GM21529 (cell line): ENCODE measurements around the gene RIPOR2.
"Not testable (repeated sequence)": the region's sequence is repeated elsewhere in the genome, so short reads cannot be mapped to it uniquely, and the experiment has no call there.

ENCODE experiments used
- ATAC-seq: cut with Tn5 transposase; IDR thresholded peaks from one replicate; pipeline ENCODE4 v1.9.1; 2021; ENCODE audit not compliant: unreplicated experiment

The RIPOR2 gene

DNA sequence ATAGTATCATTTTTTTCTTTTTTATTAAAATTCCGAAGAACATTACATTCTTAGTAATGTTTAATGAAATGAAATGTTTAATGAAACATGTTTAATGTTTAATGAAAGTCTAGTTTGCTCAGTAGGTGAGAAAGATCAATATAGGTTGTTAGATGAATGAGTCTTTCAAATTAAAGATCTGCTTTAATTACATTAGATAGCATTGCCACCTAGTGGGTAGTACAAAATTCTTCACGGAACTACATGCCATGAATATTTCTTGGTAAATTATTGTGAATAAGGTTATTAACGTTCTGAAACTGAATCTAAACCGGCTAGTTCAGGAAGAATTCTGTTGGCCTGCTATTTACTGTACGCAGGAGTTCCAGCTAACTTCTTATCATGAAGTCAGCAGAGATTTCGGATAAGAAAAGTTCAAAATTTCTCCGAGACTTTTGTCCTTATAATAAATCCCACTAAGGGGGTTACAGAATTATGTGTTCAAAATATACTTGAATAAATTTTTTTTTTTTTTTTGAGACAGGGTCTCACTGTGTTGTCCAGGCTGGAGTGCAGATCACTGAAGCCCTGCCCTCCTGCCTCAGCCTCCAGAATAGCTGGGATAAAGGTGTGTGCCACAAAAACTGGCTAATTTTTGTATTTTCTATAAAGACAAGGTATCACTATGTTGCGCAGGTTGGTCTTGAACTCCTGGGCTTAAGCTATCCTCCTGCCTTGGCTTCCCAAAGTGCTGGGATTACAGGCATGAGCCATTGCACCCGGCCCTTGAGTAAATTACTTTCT, 168.9 kb downstream of the RIPOR2 start:
- no peak for ATAC-seq

DNA sequence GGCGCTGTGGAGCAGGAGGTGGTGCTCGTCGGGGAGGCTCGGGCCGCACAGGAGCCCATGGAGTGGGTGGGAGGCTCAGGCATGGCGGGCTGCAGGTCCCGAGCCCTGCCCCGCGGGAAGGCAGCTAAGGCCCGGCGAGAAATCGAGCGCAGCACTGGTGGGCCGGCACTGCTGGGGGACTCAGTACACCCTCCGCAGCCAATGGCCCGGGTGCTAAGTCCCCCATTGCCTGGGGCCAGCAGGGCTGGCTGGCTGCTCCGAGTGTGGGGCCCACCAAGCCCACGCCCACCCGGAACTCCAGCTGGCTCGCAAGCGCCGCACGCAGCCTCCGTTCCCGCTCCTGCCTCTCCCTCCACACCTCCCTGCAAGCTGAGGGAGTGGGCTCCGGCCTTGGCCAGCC, 169.8 kb downstream of the RIPOR2 start:
- not testable (repeated sequence) for ATAC-seq

DNA sequence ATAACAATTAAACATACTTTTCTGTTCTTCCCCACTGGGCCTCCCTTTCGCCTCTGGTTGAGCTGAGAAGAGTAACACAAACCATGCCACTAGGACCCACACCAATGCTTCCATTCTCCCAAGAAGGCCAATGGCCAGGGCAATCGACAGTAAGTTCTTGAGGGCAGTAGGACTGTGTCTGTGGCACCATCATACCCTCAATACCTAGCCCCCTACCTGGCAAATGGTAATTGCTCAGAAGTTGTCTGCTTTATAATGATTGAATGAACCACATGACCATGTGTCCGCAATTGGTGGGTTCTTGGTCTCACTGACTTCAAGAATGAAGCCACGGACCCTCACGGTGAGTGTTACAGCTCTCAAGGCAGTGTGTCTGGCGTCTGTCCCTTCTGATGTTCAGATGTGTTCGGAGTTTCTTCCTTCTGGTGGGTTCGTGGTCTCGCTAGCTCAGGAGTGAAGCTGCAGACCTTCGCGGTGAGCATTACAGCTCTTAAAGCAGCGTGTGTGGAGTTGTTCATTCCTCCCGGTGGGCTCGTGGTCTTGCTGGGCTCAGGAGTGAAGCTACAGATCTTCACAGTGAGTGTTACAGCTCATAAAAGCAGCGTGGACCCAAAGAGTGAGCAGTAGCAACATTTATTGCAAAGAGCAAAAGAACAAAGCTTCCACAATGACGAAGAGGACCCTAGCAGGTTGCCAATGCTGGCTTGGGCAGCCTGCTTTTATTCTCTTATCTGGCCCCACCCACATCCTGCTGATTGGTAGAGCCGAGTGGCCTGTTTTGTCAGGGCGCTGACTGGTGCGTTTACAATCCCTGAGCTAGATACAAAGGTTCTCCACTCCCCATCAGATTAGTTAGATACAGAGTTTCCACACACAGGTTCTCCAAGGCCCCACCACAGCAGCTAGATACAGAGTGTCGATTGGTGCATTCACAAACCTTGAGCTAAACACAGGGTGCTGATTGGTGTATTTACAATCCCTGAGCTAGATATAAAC, 170.6 kb downstream of the RIPOR2 start:
- ATAC-seq = not testable (repeated sequence)

DNA sequence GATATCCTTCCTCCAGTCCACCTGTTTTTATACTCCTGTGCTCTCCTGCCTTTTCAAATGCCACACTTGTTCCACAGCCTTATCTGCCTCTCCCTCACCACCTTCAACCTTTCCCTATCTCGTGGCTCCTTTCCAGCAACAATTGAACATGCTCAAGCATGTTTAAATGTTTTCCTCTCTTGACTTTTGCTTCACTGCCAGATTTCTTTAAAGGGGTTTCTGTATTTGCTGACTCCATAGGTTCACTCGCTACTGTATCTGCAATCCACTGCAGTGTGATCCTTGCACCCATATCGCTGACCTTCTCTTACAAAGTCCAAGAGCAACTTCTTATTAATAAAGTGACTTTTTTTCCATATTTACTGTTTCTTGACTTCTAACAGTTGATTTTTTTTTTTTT, 172.2 kb downstream of the RIPOR2 start:
- no peak for ATAC-seq

GRCh38 chr6:24761851-24762250, 173.9 kb downstream of the RIPOR2 start:
- ATAC-seq = no peak

GRCh38 chr6:24761193-24761835, 174.4 kb downstream of the RIPOR2 start:
- ATAC-seq = no peak

DNA sequence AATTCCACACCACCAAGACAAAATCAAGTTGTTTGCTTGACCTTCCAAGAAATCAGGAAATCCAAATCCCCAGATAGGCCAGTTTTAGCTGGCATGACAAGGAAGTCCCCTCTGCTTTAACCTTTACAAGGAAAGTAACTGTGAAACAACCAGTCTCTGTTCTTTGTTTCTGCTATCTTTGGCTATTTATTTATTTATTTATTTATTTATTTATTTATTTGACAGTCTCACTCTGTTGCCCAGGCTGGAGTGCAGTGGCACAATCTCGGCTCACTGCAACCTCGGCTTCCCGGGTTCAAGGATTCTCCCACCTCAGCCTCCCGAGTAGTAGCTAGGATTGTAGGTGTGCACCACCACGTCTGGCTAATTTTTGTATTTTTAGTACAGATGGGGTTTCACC, 175.6 kb downstream of the RIPOR2 start:
- ATAC-seq = no peak

DNA sequence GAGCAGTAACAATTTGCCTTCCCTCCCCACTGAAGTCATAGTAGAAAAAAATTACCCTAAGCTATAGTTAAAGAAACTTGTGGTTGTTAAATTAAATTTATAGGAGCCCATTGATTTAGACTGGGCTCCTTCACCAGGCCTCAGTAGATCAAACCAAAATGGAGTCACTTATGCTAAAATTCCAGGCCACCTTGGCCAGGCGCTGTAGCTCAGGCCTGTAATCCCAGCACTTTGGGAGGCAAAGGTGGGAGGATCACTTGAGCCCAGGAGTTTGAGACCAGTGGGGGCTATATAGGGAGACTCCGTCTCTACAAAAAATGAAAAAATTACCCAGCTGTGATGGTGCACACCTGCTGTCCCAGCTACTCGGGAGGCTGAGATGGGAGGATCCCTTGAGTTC, 176.0 kb downstream of the RIPOR2 start:
- ATAC-seq = no peak

GRCh38 chr6:24757611-24758010, 178.1 kb downstream of the RIPOR2 start:
- no peak for ATAC-seq

- ATAC-seq = no peak
These were observed 180.5 kb downstream of the RIPOR2 start for GRCh38 chr6:24755279-24755678.

DNA sequence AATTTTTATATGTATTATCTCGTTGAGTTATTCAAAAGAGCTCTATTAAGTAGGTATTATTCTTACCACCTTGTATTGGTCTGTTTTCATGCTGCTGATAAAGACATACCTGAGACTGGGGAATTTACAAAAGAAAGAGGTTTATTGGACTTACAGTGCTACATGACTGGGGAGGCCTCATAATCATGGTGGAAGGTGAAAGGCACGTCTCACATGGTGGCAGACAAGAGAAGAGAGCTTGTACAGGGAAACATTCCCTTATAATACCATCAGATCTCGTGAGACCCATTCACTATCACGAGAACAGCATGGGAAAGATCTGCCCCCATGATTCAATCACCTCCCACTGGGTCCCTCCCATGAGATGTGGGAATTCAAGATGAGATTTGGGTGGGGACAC, 181.4 kb downstream of the RIPOR2 start:
- not testable (repeated sequence) for ATAC-seq
